NCI-H1092 (cell line): ENCODE data around the gene EME2.

Source experiments
- DNase-seq: peaks from one replicate; lab custom pipeline; 2025; lab: John Stamatoyannopoulos, UW

Gene EME2

DNA sequence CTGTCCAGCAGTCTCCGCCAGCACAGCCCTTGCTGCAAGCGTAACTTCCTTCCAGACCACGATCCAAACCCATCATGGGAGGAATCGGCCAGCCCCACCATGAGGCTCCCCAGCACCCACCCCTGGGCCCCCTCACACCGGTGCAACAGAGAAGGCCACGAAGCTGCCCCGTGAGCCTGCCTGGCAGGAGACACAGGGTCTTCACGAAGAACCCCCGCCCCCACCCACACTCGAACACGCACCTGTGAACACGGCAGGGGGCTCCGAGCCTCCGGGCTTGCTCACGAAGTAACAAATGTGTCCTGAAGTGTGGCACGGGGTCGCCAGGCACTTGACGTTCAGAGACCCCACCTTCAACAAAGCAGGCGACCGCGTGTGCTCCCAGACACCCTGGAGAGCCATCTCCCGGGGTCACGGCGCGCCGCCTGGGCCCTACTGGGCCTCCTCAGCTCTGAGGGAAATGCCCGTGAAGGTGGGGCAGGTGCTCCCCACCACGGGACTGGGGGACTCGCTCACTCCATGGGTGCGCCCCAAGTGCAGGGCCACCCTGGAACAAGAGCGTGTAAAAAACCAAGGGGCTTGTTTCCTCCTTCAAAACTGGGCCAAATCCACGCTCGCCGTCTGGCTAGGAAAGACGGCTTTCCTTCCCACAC lies 46.4 kb downstream of the EME2 start:
- no peak for DNase-seq

GRCh38 chr16:1819611-1820010 lies 47.0 kb downstream of the EME2 start:
- no peak for DNase-seq

- DNase-seq, result no peak
Measured at GRCh38 chr16:1820096-1820945, 47.7 kb downstream of the EME2 start.

GRCh38 chr16:1820946-1821290 lies 48.3 kb downstream of the EME2 start:
- no peak for DNase-seq

GRCh38 chr16:1821861-1822611 lies 49.4 kb downstream of the EME2 start:
- DNase-seq, result no peak

DNA sequence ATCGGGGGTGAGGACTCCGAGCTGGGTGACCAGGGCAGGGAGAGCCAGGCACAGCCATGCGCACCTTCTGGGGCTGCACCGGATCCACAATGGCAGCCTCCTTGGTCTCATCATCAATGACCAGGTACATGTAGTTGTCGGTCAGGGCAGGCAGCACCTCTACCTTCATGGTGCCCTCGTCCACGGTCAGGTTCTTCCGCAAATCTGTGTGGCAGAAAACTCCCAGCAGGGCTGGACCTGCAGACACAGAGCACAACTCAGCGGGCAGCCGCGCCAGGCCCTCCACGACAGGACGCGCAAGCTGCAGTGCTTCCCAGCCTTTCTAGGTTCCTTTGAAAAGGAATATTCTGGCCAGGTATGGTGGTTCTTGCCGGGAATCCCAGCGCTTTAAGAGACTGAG lies 50.2 kb downstream of the EME2 start:
- DNase-seq, result no peak

DNA sequence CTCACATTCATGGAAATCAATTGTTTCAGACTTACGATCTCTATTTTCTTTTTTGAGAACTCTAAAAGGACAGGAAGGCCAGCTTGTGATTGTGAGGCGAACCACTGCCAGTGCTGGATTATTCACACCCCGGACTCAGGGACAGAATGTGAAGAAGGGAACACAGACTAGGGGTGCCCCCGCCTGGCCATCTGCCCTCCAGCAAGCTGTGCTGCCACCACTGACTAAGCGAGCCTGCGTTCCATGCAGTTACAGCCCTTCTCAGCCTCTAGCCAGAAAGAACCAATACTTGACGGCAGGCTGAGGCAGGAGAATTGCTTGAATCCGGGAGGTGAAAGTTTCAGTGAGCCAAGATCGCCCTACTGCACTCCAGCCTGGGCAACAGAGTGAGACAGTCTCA lies 51.2 kb downstream of the EME2 start:
- DNase-seq, result no peak

DNA sequence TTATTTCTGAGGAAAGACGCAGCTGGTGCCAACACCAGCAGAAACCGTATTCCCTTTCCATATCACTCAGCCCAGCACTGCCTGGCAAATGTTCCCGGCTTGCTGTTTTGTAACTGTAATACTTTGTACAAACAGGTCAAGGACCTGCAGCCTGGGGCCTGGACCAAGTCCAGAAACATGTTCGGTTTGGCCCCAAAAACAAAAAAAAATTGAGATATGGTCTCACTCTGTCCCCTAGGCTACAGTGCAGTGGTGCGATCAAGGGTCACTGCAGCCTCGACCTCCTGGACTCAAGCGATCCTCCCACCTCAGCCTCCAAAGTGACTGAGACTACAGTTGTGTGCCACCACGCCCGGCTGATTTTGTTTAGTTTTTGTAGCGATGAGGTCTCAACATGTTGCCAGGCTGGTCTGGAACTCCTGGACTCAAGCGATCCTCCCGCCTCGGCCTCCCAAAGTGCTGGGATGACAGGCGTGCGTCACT lies 52.8 kb downstream of the EME2 start:
- DNase-seq, result no peak
